Small intestine (tissue), 7 donors: ENCODE data around the gene OR2T3. TPM values are rescaled to one million over a fixed set of nuclear protein-coding genes. Genes with fewer than 3 reads are reported as not detected.
"Not testable (repeated sequence)": the region's sequence is repeated elsewhere in the genome, so short reads cannot be mapped to it uniquely, and the experiment has no call there.

Experiments
- DNase-seq, 2 donors: peaks; one replicate each; pipeline versions ENCODE4 v3.0.0 to v3.0.0-alpha.2; 2013
- FAIRE-seq: peaks from 2 replicates; lab custom pipeline; 2012; peaks lifted over from hg19 to GRCh38; lab: Jason Lieb, UNC
- H3K27ac ChIP-seq, 3 donors: one replicate each; pipeline ENCODE4 v1.5.1; 2013; ENCODE audit warnings: low read length in 2 of 3, mild to moderate bottlenecking in 2 of 3, control low read depth in 1 of 3, inconsistent platforms in 1 of 3, low read depth in 1 of 3, moderate library complexity in 1 of 3
- H3K27me3 ChIP-seq, 3 donors: one replicate each; pipeline ENCODE4 v1.6.1; 2013; ENCODE audit warnings: low read length in 3 of 3, inconsistent platforms in 1 of 3; ENCODE audit not compliant: control insufficient read depth in 3 of 3, insufficient read depth in 3 of 3
- H3K36me3 ChIP-seq, 3 donors: one replicate each; pipeline ENCODE4 v1.6.1; 2013; ENCODE audit warnings: low read length in 3 of 3, inconsistent platforms in 1 of 3, low read depth in 1 of 3, mild to moderate bottlenecking in 1 of 3, moderate library complexity in 1 of 3; ENCODE audit not compliant: control insufficient read depth in 3 of 3, insufficient read depth in 2 of 3
- H3K4me1 ChIP-seq, 3 donors: one replicate each; pipeline ENCODE4 v1.6.1; 2013; ENCODE audit warnings: low read length in 2 of 3, inconsistent platforms in 1 of 3, low read depth in 1 of 3, mild to moderate bottlenecking in 1 of 3, moderate library complexity in 1 of 3; ENCODE audit not compliant: control insufficient read depth in 3 of 3, insufficient read depth in 2 of 3
- H3K4me3 ChIP-seq, 3 donors: one replicate each; pipeline ENCODE4 v1.5.1; 2013; ENCODE audit warnings: low read length in 3 of 3, control low read depth in 1 of 3, inconsistent platforms in 1 of 3, low read depth in 1 of 3, mild to moderate bottlenecking in 1 of 3, moderate library complexity in 1 of 3
- H3K9me3 ChIP-seq, 2 donors: one replicate each; pipeline ENCODE4 v1.6.1; 2013; ENCODE audit warnings: low read depth in 1 of 2, low read length in 1 of 2; ENCODE audit not compliant: control insufficient read depth in 2 of 2, insufficient read depth in 1 of 2
- WGBS, 3 donors: extraction: QIAGEN DNeasy Blood & Tissue Kit; methylation state at CpG; one replicate each; pipeline ENCODE4 v1.1.7; 2013; 5-methylcytosine and 5-hydroxymethylcytosine counted together
- polyA plus RNA-seq, 4 donors: library from polyadenylated mRNA; stranded (reverse) in 3 of 4; unstranded in 1 of 4; fragments of 200-250 nt in 3 of 4; fragments of 120-200 nt in 1 of 4; gene quantifications; one replicate each; pipeline versions ENCODE4 v1.2.1 to v1.2.3, GENCODE V29; 2013
- donor health status: healthy with polysubstance abuse.
- donor health status: control.
- donor health status: control.
- donor health status: Bipolar disorder and iron deficiency.
- donor health status: healthy.

Gene OR2T3
- polyA plus RNA-seq, 4 donors = not detected

DNA sequence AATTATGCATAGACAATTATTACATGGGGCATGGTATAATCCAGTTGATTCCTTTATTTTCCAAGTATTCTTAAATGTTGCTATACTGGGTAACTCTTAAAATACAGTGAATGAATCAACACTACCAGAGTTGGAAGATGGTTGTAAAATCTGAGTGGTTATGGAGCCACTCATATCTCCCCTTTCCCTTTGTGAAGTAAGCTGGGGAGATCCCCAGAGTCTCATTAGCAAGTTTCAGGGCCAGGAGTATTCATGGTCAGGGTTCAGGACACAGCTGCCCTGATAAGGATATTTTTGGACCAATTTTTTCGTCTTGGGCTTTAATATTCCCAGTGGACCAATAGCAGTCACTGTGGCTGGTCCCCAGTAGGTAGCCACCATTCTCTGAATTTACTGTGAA, 34.5 kb upstream of the OR2T3 start:
- H3K4me3 ChIP-seq = not testable (repeated sequence)

DNA sequence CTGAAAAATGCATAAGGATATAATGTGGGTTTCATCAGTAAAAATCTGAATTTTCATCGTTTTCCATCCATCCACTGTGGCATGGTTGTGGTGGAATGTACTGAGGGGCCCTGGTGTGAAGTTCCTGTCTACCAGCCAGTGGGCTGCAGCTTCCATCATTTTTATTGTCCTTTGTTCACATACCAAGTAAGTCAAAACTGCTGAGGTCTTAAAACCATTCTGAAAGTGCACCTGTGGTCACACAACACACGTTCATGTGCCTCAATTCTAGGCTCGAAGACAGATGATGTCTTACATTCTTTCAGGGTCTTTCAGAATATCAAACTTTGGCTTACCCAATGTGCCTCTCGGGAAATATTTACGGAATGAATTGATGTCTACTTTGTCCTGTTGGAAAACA, 33.9 kb upstream of the OR2T3 start:
- 57 to 65% (median 58%) methylated on average over 5 of the region's 5 CpGs for WGBS, 3 donors
- H3K36me3 ChIP-seq, H3K27me3 ChIP-seq, H3K9me3 ChIP-seq, H3K4me1 ChIP-seq, H3K27ac ChIP-seq, H3K4me3 ChIP-seq, FAIRE-seq, DNase-seq: not testable (repeated sequence)

More for the DNA sequence above, 34.5 kb upstream of the OR2T3 start:
- 26 to 71% (median 56%) methylated on average over 1 of the region's 1 CpG for WGBS, 3 donors
- H3K4me1 ChIP-seq, H3K9me3 ChIP-seq, H3K27ac ChIP-seq, H3K27me3 ChIP-seq, H3K36me3 ChIP-seq, FAIRE-seq, DNase-seq: not testable (repeated sequence)

DNA sequence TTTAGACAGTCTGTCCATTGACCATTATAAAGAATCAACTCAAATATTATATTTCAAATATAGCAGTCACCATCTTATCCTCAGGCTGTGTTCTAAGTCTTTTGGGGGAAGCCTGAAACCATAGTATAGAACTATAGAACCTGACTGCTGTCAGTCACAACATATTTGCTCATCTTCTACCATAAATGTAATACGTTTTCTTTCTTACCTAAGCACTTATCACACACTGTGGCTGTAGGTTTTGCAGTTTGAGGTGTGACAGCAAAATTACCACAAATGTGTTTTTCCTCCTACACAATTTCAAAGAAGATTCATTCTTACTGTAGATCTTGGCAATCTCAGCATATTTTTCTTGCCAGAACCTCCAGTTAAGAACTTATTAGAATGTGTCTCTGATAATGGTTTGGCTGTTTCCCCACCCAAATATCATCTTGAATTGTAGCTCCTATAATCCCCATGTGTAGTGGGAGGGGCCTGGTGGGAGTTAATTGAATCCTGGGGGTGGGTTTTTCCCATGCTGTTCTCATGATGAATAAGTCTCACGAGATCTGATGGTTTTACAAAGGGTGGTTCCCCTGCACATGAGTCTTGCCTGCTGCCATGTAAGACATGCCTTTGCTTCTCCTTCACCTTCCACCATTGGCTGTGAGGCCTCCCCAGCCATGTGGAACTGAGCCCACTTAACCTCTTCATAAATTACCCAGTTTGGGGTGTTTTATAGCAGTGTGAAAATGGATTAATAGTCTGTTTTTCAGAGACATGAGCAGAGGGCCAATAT, 30.5 kb upstream of the OR2T3 start:
- H3K4me3 ChIP-seq, H3K4me1 ChIP-seq, H3K9me3 ChIP-seq, FAIRE-seq, H3K36me3 ChIP-seq, H3K27me3 ChIP-seq, DNase-seq, H3K27ac ChIP-seq: not testable (repeated sequence)
- 44 to 58% (median 46%) methylated on average over 1 of the region's 2 CpGs for WGBS, 3 donors

DNA sequence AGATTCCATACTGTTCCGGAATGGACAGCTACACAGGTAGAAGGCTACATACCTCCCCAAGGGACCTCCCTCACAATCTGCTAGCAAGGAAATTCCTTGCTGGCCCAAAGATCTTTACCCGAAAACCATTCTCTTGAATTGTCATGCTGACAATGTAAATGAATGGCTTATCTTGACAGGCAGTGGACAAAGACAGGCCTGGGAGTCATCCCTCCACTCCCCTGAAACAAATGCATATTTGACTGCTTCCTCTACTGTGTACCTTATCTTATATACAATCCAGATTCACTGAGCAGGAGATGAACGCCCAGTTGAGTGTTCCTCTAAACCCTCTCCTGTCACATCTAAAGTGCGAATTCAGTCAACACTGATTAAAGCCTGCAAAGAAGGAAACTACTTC, 28.5 kb upstream of the OR2T3 start:
- H3K27me3 ChIP-seq, H3K27ac ChIP-seq, DNase-seq, H3K9me3 ChIP-seq, H3K4me1 ChIP-seq, FAIRE-seq, H3K36me3 ChIP-seq, H3K4me3 ChIP-seq: not testable (repeated sequence)
- WGBS, 3 donors = 75 to 79% (median 79%) methylated on average over 4 of the region's 4 CpGs

DNA sequence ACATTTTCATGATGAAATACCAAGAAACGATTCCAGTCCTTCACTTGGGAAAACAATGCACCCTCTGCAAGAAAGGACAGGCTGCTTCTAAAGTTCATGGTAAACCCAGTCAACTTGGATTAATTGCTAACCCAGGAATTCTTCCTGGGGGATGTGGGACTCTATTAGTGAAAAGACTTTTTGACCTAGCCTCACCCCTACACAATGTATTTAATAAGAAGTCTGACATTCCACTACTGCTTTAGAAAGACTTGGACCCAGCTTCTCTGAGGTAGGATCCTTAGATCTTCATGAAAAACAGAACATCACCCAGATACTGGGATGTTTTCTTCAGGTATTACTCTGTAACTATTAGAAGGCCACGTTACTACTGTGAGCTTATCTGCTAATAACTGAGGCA, 27.8 kb upstream of the OR2T3 start, which contains the start of gene OR2T2:
Gene OR2T2, plus strand, starts transcription at position 239 of the 400 bp plus-strand sequence. CDS start 7,161 bp downstream, outside the sequence.
- H3K9me3 ChIP-seq, H3K4me1 ChIP-seq, H3K27ac ChIP-seq, H3K36me3 ChIP-seq, H3K27me3 ChIP-seq, FAIRE-seq, DNase-seq, H3K4me3 ChIP-seq: not testable (repeated sequence)
- no CpG with 5 or more reads among the region's 2 CpGs for WGBS, 3 donors

DNA sequence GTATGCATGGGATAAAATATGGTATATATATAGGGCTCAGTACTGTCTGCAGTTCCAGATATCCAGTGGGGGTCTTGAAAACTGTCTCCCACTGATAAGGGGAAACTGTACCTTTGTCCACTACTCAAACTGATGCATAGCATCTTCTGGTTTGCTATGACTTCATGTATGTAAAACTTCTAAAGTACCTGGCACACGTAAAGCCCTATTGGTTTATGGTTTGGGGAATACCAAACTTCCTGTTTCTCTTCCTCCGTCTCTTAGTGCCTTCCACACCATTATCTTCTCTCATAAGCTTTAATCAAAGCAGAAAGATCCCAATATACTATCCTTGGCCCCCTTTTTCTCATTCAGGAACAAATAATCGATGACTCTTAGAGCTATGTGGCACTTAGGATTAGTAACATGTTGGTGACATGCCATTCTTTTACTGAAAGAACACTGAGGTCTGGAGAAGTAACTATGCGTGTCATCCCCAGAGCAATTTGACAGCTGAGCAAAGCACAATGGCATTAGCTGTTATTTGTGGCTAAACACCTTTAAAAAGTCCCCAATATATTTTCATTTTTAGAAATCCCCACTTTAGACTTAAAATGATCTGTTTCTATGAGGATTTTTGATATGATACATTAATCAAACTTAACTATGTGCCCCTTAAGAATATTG, 24.6 kb upstream of the OR2T3 start:
- H3K27ac ChIP-seq, H3K36me3 ChIP-seq, FAIRE-seq, H3K4me3 ChIP-seq, H3K4me1 ChIP-seq, DNase-seq, H3K9me3 ChIP-seq, H3K27me3 ChIP-seq: not testable (repeated sequence)
- no CpG with 5 or more reads among the region's 4 CpGs for WGBS, 3 donors

DNA sequence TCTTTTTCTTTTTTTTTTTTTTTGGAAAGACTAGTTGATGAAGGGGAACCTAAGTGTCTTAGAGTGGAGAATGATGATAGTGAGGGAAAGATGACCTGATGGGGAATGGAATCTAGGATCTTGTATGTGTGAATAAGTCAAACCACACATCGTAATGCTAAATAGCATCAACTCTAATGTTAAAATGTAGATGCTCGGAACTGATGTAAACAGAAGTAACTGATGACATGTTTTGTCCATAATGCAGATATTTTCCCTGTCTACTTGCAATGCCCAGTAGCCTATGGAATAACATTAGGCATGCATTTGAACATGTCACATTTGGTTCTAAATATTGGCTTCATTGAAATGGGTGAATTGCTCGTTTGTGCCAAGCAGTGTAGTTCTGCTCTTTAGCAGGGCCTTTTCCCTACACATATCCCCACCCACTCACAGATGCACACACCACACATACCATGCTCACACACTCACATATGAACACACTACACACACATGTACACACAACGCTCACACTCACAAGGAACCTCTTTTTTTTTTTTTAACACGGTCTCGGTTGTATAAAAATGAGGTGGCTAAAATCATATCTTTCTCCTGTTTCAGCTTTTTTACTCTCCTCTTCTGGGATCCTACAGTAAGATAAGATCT, 23.2 kb upstream of the OR2T3 start:
- DNase-seq, H3K9me3 ChIP-seq, H3K4me3 ChIP-seq, H3K4me1 ChIP-seq, FAIRE-seq, H3K27ac ChIP-seq, H3K36me3 ChIP-seq, H3K27me3 ChIP-seq: not testable (repeated sequence)
- 80 to 85% (median 82%) methylated on average over 5 of the region's 6 CpGs for WGBS, 3 donors

DNA sequence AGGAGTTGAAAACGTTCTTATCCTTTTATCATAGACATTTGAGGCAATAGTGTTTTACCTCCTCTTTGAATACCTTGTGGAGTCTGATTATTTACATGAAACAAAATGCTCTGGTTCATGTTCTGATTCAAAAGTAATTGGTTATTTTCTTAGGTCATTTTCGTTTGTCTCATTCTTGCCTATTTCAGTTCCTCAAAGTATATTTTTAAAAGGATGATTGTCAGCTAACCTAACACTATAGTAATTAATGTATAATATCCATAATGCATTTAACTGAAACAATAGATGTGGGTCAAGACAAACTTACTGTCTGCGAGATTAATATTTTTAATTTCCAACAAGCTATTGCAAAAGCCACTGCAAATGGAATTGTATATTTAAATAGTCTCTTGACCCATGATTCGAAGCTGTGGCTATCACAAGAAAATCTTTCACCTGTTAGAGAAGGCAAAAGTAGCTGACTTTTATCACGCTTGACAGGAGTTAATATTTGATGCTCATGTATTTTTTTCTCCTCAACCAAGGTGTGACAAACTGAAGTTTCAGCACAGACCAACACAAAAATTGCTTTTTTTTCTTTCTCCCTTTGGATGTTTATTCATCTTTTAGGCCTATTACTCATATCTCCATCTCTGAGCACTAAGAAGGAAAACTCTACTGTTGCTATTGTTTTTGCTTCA, 22.5 kb upstream of the OR2T3 start:
- H3K36me3 ChIP-seq, FAIRE-seq, H3K4me3 ChIP-seq, H3K4me1 ChIP-seq, H3K9me3 ChIP-seq, DNase-seq, H3K27me3 ChIP-seq, H3K27ac ChIP-seq: not testable (repeated sequence)
- 43 to 53% (median 49%) methylated on average over 2 of the region's 5 CpGs for WGBS, 3 donors
